GM19463 (cell line): ENCODE measurements around the gene PDZD8.
"Not testable (repeated sequence)": the region's sequence is repeated elsewhere in the genome, so short reads cannot be mapped to it uniquely, and the experiment has no call there.

Source experiments
- ATAC-seq: cut with Tn5 transposase; IDR thresholded peaks from one replicate; pipeline ENCODE4 v1.9.1; 2021; ENCODE audit warnings: mild to moderate bottlenecking, moderate library complexity; ENCODE audit not compliant: unreplicated experiment

Gene PDZD8

DNA sequence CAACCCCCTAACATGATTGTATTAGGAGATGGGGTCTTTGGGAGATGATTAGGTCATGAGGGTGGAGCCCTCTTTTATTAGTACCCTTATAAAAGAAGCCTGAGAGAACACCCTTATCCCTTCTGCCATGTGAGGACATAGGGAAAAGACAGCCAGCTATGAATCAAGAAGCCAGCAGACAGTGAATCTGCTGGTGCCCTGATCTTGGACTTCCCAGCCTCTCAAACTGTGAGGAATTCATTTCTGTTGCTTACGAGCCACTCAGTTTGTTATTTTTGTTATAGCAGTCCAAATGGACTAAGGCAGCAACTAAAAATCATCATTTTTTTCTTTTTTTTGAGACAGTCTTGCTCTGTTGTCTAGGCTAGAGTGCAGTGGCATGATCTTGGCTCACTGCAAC, 74.6 kb downstream of the PDZD8 start:
- ATAC-seq, result no peak

DNA sequence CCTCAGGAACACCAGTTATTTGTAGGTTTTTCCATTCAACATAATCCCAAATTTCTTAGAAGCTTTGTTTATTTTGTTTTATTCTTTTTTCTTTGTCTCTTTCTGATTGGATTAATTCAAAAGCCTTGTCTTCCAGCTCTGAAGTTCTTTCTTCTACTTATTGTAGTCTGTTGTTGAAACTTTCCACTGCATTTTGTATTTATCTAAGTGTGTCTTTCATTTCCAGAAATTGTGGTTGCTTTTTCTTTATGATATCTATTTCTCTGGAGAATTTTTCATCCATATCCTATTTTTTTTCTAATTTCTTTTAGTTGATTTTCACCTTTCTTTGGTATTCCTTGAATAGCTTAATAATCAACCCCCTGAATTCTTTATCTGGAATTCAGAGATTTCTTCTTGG, 75.8 kb downstream of the PDZD8 start:
- ATAC-seq, result no peak

DNA sequence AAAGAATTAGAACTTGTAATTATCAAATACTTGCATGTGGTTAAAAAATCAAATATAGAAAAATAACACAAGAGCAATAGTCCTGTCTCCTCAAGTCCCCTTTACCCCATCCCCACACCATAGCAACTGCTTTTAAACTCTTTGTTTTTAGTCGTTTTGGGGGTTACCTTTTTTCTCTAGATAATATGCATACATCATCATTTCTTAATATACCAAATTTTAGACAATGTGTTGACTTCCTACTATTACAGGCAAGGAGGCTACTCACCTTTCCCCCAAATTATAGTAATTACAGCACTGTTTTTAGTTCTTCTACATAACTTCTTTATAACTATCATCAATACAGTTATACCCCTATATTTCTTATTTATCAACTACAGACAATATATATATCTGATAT, 77.0 kb downstream of the PDZD8 start:
- no peak for ATAC-seq

DNA sequence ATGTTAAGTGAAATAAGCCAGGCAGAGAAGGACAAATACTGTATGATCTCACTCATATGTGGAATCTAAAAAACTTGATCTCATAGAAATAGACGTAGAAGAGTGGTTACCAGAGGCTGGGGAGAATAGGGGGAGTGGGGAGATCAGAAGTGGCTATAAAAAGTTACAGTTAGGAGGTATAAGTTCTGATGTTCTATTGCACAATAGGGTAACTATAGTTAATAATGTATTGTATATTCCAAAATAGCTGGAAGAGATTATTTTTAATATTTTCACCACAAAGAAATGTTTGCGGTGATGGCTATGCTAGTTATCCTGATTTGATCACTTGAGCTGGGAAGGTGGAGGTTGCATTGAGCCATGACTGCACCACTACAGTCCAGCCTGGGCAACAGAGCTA, 80.5 kb downstream of the PDZD8 start:
- no peak for ATAC-seq

DNA sequence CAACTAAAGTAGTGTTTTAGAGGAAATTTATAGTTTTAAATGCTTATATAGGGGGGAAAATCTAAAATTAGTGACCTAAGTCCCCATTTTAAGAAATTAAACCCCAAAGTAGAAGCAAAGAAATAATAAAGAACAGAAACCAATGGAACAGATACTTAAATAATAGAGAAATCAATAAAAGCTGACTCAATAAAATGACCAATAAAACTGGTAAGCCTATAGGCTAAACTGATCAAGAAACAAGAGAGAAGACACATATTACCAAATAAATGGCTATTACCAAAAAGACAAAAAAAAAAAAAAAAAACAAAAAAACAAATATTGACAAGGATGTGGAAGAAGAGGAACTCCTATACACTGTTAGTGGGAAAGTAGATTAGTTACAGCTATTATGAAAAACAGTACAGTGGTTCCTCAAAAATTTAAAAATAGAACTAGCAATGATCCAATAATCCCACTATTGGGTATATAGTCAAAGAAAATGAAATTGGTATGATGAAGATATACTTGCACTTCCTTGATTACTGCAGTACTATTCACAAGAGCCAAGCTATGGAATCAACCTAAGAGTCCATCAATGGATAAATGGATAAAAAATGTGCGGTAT, 81.1 kb downstream of the PDZD8 start:
- ATAC-seq, result no peak

DNA sequence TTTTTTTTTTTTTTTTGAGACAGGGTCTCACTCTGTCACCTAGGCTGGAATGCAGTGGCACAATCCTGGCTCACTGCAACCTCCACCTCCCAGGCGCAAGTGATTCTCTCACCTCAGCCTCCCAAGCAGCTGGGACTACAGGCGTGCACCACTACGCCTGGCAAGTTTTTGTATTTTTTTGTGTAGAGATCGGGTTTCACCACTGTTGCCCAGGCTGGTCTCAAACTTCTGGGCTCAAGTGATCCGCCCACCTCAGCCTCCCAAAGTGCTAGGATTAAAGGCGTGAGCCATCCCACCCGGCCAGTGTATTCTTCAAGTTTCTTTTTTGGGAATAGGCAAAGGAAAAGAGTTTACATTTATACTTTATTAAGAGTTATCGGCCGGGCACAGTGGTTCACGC, 84.4 kb downstream of the PDZD8 start:
- not testable (repeated sequence) for ATAC-seq

DNA sequence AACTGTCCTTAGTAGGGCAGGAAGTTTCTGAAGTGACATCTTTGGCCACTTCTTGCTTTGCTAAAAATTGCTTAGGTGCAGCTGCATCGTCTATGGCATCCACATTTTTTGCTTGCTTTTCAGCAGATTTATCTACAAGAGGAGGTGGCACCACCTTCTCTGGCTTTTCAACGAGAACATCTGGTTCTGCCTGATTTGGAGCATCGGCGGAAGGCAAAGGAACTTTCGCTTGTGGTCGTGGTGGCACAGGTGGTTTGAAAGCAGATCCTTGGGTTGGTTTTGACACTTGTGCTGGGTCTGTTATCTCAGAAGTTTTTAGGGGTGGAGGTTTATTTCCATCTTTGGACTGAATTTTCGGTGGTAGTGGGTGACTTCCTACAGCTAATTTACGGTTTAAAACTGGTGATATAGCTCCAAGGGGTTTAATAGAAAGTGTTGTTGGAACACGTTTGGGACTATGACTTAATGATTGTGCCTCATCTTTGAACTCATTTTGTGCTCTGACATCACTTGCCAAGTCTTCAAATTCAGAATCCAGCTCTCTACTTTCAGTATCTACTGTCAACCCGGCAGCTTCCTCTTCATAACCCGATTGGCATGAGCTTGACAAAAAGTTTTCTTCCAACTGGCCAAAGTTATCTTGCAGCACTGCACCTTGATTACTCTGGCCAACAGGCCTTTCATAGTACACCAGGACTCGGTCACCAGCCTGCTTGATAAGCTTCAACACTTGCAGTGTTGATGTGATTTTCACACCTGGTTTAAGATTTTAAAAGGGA, 90.3 kb downstream of the PDZD8 start:
- ATAC-seq, result no peak

DNA sequence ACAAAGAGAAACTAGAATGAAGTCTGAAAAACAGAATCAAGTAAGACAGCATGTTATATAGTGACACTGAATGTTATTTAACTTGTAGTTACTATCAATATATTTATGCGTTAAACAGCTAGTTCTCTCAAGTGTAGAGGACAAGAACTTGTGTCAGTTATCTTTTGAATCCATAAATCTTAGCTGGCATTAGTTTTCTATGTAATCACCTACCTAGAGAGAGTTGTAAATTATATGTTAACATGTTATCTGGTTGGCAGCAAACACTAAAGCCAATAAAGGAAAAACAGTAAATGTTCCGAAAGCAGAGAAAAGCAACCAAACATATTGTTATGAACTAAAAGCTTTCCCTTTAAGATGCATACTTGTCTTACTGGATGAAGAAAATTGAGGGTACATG, 97.6 kb downstream of the PDZD8 start:
- ATAC-seq, result no peak

DNA sequence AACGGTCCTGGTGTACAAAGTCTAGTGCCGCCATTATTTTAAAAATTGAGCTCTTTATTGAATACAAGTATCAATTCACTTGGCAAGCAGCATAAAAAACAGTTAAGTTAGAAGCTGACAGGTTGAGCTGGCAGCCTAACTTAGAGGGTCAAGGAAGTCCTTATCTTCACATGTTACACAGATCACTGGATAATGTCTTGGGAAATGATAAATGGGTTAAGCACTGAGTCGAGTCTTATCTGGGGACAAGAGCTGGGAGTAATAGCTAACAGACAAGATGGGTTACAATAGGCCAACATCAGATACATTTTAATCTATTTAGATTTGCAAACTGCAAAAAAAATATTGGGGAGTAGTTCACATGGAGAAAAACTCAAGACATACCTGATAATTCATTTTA, 100.1 kb downstream of the PDZD8 start:
- ATAC-seq, result no peak

DNA sequence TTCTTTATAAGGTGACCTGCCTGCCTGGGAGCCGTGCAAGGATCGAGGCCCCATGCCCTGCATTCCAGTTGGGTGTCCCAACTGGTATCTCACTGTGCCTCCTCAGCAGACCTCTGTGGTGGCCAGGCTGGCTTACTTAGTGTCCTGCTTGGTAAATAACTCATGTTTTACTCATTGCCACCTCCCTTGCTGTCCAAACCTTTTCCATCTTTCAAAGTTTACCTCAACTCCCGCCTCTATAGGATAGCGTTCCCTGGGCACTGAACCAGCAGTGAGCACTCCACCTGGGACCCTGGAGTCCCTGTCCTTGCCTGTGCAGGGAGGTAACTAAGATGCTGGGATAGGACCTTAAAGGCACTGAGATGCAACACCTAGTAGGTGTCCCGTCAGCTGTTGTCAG, 100.7 kb downstream of the PDZD8 start:
- no peak for ATAC-seq

DNA sequence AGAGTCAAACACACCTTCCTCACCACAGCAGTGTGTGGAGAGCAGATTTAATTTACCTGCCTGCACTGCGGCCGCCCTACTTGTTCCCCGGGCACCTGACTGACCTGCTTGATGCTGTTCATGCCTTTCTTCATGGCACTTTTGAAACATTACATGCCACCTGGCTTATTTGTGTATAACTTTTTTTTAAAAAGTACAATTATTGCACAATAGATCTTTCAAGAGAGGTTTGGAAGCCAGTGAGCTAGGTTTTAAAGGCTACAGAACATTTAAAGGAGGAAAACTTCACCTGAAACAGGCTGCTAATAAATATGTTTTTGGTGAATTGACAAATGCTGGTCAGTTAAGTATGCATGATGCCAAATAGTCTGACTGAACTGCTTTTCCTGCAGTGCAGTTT, 101.3 kb downstream of the PDZD8 start:
- no peak for ATAC-seq

DNA sequence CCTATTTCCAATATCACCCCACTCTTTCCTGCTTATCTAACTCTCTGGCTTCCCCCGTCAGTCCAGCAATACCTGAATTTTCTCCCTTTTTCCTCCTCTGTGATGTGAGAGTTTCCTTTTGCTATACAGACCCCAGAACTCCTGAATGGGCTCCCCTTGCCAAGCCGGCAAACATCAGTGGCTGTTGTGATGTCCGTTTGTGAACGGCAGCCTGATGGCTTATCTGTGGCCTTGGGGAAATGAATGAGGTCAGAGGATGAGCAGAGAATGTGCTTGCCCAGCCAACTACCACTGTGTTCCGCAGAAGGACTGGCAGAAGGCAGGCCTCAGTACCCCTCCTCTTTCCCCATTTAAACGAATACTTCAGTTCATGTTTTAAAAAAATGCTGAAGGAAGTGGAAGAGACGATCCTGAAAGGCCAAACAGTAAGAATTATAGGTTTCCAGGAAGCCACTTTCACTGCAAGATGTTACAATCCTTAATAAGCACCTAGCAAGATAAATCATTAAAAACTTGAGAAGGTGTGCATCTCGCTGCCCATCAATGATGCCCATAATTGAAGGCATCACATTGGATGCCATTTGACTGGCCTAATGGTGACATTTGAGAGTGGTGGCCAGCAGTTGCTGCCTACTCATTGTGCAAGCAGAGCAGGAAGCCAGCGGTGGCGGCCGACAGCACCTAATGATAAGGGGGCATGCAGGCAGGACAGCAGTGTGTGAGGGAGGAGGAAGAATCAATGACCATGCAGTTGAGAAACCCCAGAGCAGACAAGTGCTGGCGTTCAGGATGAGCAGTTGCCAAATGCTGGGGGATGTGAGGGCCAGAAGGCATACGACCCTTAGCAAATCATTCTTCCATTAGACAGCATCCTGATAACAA, 102.8 kb downstream of the PDZD8 start:
- no peak for ATAC-seq

DNA sequence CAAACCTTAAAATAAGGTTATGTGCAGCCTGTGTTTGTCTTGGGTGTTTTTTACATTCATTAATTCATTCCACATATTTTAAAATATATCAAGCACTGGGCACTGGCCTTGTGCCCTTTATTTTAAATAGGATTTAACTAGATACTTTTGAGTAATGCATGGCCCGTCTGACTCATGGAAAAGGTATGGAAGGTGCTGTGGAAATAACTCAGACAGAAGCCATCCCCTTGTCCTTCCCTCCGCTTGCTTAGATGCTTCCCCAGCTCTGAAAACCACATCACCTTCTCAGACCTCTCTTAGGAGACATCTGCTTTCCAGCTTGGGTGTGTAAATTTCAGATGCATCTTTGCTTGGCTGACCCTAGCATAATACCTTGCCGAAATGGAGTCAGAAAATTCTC, 103.8 kb downstream of the PDZD8 start:
- ATAC-seq, result no peak

DNA sequence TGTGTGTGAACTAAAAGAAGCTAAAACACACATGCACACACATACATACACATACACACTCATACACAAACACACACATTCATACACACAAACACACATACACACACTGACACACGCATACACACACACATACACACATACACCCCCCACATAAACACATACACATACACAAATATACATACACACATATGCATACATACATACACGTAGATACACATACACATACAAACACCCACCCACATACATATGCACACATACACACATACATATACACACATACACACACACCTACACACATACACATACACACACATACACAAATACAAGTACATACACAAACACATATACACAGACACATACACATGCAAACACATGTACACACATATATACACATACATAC, 106.3 kb downstream of the PDZD8 start:
- no peak for ATAC-seq

DNA sequence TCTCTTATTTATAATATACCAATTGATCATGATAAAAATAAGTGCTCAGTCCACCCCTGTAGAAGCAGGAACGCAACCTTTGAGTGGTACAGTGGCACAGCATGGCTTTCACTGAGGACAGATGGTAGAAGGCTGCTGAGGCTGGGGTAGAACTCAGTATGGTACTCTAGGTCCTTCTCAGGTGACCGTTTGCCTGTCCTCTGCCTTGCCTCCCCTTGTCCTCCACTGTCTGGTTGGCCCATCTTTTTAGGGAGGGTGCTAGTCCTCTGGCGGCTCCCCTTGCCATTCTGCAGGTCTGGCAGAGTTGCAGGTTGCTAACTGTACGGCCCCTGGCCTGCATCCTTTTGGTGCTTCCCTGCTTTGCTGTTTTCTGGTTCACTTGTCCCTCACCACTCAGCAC, 107.0 kb downstream of the PDZD8 start:
- ATAC-seq, result no peak

DNA sequence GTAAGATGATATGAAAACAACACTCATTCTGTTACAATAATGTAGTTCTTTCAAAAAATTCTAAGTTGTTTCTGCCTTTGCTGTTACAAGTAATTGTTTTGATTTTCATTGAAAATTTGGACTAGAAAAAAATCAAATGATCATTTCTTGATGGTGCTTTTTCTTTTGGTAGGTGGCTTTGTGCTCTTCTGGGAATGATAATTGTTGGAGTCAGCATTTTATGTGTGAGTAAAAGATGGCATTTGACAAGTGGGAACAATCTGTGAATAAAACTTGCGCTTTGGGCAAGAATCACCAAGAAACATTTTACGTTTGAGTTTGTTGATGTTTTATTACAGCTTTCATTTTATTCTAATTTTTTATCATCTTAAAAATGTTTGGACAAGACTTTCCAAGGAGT, 108.4 kb downstream of the PDZD8 start:
- ATAC-seq, result no peak

DNA sequence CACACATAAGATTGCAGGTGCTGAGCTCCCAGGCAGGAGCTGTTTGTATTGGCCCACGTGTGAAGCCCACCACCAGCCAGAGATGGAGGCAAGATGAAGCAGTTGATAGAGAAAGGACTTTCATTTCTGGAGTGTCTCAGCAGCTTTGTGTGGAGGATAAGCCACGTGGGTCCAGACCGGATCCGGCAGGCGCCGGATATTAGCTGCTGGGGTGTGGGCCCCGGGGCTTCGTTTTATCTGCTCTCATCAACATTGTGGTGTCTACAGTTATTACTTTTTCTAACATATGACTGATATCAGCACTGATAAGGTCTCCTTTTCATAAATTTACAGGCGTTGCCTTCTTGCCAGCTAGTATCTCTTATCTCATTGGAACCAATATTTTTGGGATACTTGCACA, 108.8 kb downstream of the PDZD8 start:
- no peak for ATAC-seq

DNA sequence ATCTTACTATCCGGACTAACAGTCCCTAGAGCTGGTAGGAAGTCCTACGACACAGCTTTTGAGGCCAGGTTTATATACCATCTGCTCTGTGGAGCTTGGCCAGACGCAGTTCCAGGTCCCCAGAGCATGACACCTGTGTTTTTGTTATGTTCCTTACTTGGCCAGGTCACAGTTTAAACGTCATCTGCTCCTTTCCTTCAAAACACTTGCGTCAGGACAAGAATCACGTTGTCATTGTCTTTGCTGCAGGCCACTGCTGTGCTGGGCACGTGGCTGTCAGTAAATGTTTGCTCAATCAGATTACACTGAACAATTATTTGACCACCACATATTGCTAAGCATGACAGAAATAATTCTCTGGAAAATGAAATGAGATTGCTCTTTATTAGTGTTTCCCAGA, 110.5 kb downstream of the PDZD8 start:
- no peak for ATAC-seq

DNA sequence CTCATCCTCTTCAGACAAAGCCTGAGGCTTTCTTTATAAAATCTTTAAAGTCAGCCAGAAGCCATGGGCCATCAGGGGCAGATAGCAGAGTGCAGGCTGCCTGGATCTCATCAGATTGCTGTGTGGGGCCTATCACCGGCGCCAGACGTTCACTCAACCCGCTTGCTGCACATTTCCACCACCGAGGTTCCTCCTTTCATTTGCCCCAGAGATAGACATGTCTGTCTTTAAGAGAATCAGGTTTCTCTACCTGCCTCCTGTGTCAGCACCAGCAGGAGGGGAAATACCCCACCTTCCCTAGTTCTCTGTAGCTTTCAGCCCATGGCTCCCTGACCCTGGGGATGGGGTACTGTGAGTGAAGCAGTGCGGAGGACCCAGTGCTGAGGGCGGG, 112.3 kb downstream of the PDZD8 start:
- ATAC-seq, result no peak

DNA sequence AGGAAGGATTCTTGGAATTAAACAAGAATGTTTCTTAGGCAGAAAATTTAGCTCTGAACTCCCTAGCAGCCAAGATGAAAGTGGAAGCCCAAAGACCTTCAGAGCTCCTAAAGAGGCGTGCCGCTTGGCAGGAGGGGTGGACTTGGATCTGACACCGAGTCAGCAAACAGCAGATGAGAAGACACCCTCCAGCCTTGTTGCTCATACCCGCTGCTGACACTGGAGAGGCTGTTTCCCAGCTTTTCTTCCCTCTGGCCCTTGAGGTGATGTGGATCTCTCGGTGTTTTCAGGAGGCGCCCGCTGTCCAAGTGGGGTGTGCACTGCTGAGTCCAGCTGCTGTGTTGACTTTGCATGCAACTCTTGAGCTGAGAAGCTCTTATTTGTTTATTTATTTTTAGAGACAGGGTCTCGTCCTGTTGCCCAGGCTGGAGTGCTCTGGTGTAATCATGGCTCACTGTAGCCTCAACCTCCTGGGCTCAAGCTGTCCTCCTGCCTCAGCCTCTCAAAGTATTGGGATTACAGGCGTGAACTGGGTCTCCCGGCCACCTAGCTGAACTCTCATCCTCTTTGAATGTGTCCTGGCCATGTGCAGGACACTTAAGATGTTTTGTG, 112.8 kb downstream of the PDZD8 start:
- ATAC-seq, result no peak

DNA sequence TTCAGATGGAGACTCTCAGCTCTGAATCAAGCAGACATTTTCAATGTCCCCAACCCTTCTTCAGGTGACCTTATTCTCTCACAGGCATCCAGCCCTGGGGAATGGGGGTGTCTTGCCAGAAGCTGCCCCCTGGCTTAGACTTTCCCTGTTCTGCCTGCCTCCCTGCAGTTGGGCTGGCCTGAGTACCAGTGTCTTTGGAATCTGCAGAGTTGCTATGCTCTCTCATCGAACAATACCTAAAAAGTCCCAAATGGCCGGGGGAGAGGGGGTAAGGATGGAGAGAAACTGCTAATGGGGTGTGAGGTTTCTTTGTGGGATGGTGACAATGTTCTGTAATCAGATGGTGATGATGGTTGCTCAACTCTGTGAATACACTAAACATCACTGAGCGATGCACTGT, 113.7 kb downstream of the PDZD8 start:
- no peak for ATAC-seq

DNA sequence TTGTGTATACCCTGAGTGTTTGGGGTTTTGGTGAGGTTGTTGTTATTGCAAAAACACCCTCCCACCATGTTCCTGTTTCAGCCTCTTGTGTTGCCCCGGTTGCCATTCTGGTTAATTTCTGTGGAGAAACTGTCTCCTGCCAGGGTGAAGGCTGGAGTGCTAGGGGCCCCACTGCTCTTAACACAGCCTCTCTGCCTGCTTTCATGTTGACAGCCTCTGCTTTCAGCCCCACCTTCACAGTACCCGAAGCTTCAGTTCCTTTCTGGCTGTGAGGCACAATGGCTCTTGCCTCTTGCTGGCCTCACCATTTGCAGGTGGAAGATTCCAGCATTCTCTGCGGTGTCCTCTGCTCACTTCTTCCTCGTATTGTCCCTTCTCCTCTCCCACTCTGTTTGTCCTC, 115.2 kb downstream of the PDZD8 start:
- no peak for ATAC-seq
